HG03025 (cell line): Measurements from ENCODE around the gene IL17C.

Experiments used
- ATAC-seq: cut with Tn5 transposase; IDR thresholded peaks from one replicate; pipeline ENCODE4 v1.9.1; 2021; ENCODE audit warnings: mild to moderate bottlenecking, moderate library complexity; ENCODE audit not compliant: unreplicated experiment, low FRiP score

The IL17C gene

DNA sequence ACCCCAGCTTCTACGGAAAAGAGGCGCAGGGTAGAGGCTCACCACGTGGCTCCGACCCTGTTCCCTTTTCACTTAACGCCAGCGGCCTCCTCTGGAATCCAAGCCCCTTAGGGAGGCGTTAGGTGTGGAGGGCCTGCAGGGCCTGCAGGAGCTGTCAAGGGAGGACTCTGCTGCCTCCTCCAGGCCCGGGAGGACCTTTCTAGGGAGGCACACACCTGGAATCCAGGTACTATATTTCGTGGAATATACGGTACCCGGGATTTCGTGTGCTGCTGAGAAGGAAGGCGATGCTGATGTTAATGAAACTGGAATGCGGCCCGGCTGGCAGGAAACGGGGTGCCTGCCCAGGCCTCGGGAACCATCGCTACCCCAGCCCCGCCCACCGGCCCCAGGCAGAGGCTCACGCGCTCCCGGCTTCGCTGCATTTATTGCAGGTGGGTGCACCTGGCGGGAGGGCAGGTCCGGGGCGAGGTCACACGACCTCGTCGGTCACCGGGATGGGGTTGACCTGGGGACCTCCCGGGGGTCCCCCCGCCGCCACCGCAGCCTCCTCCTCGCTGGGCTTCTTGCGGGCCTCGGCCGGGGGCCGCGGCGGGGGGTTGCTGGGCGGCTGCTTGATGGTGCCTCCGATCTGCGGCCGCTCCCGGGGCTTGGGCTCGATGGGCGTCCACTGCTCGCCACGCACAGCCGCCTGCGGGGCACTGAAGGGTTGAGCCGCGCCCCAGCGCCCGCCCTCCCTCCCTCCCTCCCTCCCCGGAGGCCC, 4.7 kb downstream of the IL17C start:
- no peak for ATAC-seq

DNA sequence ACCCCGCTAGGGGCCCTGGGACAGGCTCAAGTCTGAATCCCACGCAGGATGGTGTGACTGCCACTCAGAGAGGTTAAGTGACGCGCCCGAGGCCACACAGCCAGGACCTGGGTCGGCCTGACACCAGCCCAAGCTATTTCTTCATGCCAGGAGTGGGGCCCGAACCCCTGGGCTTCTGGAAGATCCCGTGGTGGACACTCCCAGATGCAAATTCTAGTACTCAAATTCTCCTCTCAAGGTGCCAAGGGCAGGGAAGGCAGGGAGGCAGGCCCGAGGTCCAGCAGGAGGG, 5.2 kb downstream of the IL17C start:
- ATAC-seq: no peak

- no peak for ATAC-seq
Measured at GRCh38 chr16:88645455-88645854, 7.1 kb downstream of the IL17C start.

GRCh38 chr16:88645941-88646340, 7.6 kb downstream of the IL17C start:
- no peak for ATAC-seq

DNA sequence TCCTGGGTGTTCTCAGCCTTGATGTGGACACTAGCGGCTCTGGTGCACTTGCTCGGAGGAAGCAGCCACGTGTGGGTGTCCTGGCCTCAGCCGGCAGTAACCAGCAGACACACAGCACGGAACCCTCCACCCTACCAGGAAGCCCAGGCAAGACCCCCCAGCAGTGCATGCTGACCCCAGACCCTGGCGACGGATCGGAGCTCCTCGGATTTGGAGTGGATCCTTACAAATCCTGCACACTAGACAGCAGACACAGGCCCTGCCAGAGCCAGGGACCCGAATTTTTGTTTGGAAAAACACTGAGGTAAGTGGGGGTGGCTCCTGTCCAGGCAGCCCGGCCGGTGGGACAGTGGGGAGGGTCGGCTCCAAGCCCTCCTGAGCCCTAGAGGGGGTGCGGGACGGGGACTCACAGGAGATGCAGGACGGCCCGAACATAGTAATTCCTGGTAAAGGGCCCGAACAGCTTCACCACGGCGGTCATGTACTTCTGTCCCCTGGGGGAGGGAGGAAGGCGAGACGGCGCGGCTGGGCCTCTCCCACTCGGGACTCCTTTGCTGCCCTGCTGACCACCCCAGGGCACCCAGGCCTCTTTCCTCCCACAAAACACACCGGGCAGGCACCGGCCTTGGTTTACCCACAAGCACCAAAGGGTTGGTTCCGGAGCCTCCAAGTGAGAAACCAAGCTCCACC, 8.1 kb downstream of the IL17C start:
- ATAC-seq: no peak

DNA sequence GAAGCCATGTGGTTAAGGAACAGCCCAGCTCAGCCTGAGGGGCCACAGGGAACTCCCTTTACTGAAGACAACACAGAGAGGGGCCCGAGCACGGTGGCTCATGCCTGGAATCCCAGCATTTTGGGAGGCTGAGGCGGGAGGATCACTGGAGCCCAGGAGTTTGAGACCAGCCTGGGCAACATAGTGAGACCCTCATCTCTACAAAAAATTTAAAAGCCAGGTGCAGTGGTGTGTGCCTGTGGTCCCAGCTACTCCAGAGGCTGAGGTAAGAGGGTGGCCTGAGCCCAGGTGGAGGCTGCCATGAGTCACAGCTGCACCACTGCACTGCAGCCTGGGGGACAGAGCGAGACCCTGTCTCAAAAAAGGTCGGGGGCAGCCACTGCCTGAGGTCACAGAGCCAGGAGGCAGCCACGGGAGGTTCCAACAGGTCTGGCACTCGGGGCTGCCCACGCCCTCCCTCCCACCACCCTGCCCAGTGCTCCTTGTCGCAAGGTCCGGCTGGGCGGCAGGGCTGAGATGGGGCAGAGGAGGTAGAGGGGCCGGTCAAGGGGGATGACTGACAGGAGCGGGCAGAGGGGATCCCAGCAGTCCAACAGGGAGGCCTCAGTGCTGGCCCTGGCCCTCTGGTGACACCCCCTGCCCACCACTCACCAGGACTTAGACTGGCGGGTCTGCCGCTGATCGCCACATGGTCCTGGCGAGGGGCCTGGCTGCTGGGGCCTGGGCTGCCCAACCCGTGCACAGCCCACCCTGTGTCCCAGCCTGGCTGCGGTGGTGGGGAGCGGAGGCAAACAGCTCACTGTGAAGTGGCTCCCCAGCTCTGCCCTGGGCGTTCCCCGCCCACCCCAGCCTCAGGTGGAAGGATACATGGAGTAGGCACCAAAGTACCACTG, 9.1 kb downstream of the IL17C start:
- ATAC-seq: no peak

GRCh38 chr16:88649195-88649923, 11.0 kb downstream of the IL17C start:
- ATAC-seq: no peak

DNA sequence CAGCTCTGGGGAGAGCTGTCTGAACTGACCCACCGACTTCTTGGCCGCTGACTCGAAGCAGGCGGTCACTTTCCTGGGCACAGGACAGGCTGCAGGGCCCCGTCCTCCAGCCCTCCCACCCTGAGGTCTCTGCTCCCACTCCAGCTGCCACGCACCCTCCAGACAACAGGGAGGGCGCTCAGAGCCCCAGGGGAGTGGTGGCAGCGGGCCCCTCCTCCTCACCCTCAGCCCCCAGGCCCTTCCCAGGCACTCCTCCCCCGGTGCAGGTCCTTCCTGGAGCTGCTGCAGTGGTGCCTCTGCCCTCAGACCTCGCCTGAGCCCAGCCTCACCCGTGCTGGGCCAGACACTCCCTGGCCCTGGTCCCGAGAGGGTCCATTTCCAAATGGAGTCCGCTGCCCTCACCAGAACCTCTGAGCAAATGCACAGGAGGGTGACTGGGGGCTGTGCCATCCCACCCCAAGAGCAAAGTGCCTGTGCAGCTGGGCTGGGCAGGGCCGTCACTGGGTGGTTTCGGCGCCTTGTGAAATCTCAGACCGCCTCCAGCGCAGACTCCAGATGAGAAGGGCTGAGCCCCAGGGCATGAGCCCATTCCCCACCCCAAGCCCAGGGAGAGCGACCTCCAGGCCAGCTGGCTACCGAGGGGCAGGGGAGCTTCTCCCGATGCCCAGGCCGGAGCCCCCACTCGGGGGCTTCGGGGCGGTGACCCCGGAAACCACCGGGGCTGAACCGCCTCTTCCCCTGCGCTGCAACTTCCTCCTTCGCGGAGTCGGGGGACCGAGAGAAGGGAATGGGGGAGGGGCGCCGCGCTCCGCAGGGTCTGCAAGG, 11.8 kb downstream of the IL17C start:
- peak; percentile 18 for ATAC-seq

- ATAC-seq: peak; percentile 70
Measured at GRCh38 chr16:88650749-88651275, 12.4 kb downstream of the IL17C start, which contains the start of gene CYBA. Gene CYBA (minus strand): TSS chr16:88651053. CDS start chr16:88651013, 40 bp downstream.

- peak; percentile 60 for ATAC-seq
Measured at GRCh38 chr16:88651276-88651988, 13.1 kb downstream of the IL17C start.

DNA sequence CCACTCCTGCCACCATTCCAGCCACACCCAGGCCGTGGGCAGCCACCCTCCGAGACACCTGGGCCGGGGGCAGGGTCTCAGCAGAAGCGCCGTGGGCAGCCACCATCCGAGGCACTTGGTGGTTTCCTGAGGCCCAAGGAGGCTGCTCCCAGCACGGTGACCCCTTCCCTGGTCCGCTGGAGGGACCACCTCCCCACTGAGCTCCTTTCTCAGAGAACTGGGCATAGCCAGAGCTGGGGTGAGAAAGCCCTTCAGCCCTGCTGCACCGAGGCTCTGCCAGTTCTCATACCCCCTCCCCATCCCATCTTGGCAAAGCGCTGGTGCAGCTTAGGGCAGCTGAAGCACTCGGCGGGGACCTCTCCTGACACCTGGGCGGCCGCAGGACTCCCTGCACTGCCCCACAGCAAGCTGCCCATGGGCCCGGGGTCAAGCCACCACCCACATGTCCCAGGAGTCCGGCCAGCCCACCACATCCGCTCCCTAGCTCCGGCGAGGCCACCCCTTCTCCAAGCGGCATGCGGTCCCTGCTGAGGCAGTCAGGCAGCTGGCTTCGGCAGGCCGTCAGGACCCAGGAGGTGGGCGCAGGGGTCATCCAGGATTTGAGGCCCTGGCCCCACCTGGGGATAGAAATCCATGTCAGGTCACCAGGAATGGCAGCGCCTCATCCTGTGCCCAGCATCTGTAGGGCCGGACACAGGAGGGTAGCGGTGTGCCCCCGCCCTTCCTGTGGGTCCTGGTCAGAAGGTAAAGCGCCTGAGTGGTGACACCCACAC, 13.8 kb downstream of the IL17C start:
- ATAC-seq: no peak

GRCh38 chr16:88652762-88653063, 14.3 kb downstream of the IL17C start:
- no peak for ATAC-seq

DNA sequence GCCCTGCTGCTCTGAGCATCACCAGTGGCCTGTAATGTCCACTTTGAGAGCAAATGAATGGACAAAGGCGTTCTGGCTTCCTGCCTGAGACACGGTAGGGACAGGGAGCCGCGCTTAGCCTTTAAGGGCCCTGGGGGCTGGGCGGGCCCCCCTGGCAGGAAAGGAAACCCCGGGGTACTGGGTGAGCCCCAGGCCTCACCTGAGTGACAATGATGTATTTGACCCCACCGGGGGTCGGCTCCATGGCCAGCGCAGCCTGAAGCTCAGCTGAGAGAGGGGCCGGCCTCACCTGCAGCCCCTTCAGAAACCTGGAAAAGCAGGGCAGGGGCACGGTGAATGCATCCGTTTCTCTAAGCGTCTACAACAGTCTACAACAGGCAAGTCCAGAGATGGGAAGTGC, 14.7 kb downstream of the IL17C start:
- no peak for ATAC-seq

DNA sequence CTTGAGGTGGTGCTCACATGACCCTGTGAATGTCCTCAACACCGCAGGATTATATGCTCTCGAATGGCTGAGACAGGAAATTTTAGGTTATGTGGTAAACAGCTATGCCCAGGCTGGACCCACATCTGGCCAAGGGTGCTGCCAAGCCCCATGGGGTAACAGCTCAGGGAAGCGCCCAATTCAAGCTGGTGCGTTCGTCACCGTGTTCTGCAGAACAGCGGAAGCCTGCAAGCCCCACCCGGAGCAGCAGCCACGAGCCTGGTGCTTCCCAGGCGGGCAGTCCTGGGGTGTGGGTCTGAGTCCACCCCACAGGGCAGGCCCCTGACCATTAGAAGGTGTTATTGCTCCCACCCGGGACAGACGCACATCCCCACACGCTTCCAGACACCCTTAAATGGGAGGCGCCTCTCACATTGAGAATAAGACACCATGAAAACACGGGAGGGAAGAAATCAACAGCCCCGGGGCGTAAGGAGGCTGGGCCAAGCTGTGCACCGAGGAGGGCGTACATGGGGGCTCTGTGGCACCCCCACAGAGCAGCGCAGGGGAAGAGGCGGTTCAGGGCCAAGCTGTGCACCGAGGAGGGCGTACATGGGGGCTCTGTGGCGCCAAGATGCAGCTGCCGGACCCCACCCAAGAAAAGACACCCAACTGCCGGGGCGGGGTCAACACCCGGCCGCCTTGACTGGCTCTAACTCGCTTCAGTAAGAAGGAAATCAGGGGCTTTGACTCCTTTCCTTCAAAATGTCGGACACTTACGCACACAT, 15.4 kb downstream of the IL17C start:
- no peak for ATAC-seq

DNA sequence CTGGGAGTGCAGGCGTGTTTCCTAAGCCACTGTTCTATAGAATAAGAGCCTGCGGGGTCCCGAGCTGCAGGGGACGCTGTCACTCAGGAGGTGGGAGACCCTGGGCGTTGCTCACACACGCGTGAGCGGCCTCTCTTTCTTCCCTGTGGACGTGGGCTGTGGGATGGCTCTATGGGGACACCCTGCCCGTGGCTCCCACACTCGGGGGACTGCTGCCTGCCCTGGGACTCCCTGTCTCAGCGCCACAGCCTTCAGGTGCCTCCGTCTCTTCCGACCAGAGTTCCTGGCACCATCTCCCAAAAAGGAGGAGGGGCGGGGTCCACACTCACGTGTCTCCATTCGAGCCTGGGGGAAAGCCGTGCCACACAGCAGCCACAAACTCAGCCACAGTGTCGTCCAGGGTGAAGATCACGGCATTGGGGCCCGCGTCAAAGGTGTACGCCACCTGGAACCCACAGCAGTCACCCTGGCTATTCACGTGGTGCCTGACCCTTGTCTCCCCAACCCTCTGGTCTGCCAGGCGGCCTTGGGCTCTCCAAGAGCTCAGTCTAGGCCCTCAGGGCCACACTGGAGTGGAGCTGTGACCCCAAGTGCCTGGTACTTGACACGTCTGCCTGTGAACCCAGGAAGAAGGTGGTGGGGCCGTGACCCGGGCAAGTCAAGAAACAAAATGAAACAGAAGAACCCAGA, 16.1 kb downstream of the IL17C start:
- no peak for ATAC-seq

DNA sequence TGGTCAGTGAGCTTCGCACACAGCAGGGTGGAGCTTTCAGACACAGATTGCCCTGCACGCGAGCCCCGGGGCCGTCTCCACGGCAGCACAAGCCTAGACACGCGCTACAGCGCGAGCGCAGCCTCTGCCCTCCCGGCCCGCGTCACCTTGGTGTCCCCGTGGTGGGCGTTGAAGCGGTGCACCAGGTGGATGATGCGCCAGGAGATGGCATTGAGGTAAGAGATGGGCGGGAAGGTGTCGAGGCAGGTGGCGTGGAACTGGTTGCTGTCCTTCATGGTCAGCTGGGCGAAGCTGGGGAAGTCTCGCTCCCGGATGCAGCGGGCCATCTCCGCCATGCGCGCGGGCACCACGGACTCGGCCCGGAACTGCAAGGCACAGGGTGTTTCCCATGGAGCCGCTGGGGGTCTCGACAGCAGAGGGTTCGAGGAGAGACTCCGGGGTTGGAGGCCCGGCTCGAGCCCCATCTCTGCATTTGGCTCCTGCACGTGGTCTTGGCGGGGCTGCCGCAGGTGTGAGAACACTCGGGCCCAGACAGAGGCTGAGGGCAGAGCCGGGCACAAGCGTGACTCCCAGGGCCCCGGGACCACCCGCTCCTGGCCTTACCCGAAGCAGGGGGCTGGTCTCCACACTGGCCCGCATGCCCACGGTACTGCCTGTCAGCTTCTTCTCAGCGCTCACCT, 16.8 kb downstream of the IL17C start:
- no peak for ATAC-seq
